WTC11 (cell line): ENCODE measurements around the gene UBR2.

Source experiments
- NR1H2 ChIP-seq: sonication (generic); formaldehyde crosslinking; IDR thresholded peaks from 2 replicates; pipeline ENCODE4 v1.9.0; 2021; ENCODE audit warnings: mild to moderate bottlenecking, moderate library complexity, missing genetic modification reagents
- NR3C1 ChIP-seq: sonication (generic); formaldehyde crosslinking; conservative IDR thresholded peaks from 2 replicates; pipeline ENCODE4 v1.8.1; 2023; ENCODE audit warnings: low read depth, mild to moderate bottlenecking, missing genetic modification reagents
- TF ChIP-seq, protein P1 (sequence below): sonication (generic); formaldehyde crosslinking; IDR thresholded peaks from 2 replicates; pipeline ENCODE4 v1.8.0; 2022; ENCODE audit warnings: mild to moderate bottlenecking, missing genetic modification reagents
- TF ChIP-seq, protein P2 (sequence below): fragments of 200-600 bp; IDR thresholded peaks from 2 replicates; pipeline ENCODE4 v1.8.0; 2022; ENCODE audit warnings: antibody characterized with exemption
- TF ChIP-seq, protein P3 (sequence below): sonication (generic); formaldehyde crosslinking; IDR thresholded peaks from 2 replicates; pipeline ENCODE4 v1.8.0; 2022; ENCODE audit warnings: missing genetic modification reagents

DNA sequence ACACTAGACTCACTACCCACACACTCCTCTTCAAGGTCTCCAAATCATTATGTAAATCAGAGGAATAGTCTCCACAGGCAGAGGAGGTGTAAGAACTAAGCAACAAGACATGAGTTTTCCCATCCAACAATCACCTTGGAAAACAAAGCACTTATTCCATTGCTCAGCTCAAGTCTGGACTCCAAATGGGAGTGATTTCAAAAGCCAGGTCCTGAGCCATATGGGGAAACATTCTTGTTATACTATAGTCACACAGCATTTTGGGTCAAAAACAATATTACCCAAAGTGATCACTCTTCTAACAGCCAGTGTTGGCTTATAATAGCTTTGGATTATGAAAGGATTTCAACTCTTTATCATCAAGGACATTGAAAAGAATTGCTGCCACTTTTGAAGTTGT, 162.2 kb downstream of the UBR2 start:
- TF ChIP-seq NR3C1 (no peak), NR1H2 (CRISPR knock-in tag) (no peak)
- TF ChIP-seq, protein P1, sequence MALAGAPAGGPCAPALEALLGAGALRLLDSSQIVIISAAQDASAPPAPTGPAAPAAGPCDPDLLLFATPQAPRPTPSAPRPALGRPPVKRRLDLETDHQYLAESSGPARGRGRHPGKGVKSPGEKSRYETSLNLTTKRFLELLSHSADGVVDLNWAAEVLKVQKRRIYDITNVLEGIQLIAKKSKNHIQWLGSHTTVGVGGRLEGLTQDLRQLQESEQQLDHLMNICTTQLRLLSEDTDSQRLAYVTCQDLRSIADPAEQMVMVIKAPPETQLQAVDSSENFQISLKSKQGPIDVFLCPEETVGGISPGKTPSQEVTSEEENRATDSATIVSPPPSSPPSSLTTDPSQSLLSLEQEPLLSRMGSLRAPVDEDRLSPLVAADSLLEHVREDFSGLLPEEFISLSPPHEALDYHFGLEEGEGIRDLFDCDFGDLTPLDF (CRISPR knock-in tag): no peak
- TF ChIP-seq, protein P2, sequence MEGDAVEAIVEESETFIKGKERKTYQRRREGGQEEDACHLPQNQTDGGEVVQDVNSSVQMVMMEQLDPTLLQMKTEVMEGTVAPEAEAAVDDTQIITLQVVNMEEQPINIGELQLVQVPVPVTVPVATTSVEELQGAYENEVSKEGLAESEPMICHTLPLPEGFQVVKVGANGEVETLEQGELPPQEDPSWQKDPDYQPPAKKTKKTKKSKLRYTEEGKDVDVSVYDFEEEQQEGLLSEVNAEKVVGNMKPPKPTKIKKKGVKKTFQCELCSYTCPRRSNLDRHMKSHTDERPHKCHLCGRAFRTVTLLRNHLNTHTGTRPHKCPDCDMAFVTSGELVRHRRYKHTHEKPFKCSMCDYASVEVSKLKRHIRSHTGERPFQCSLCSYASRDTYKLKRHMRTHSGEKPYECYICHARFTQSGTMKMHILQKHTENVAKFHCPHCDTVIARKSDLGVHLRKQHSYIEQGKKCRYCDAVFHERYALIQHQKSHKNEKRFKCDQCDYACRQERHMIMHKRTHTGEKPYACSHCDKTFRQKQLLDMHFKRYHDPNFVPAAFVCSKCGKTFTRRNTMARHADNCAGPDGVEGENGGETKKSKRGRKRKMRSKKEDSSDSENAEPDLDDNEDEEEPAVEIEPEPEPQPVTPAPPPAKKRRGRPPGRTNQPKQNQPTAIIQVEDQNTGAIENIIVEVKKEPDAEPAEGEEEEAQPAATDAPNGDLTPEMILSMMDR: no peak
- TF ChIP-seq, protein P3, sequence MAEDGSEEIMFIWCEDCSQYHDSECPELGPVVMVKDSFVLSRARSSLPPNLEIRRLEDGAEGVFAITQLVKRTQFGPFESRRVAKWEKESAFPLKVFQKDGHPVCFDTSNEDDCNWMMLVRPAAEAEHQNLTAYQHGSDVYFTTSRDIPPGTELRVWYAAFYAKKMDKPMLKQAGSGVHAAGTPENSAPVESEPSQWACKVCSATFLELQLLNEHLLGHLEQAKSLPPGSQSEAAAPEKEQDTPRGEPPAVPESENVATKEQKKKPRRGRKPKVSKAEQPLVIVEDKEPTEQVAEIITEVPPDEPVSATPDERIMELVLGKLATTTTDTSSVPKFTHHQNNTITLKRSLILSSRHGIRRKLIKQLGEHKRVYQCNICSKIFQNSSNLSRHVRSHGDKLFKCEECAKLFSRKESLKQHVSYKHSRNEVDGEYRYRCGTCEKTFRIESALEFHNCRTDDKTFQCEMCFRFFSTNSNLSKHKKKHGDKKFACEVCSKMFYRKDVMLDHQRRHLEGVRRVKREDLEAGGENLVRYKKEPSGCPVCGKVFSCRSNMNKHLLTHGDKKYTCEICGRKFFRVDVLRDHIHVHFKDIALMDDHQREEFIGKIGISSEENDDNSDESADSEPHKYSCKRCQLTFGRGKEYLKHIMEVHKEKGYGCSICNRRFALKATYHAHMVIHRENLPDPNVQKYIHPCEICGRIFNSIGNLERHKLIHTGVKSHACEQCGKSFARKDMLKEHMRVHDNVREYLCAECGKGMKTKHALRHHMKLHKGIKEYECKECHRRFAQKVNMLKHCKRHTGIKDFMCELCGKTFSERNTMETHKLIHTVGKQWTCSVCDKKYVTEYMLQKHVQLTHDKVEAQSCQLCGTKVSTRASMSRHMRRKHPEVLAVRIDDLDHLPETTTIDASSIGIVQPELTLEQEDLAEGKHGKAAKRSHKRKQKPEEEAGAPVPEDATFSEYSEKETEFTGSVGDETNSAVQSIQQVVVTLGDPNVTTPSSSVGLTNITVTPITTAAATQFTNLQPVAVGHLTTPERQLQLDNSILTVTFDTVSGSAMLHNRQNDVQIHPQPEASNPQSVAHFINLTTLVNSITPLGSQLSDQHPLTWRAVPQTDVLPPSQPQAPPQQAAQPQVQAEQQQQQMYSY (CRISPR knock-in tag): no peak
